Neural cell (in vitro differentiated cells): ENCODE data around the gene CBFA2T3. TPM values are rescaled to one million over a fixed set of nuclear protein-coding genes. Genes with fewer than 3 reads are reported as not detected.

Source experiments
- H2AFZ ChIP-seq: fragments of 200-600, 300-800 bp; sonication (generic), shearing (Covaris generic); 2 replicates; pipeline ENCODE4 v1.6.0; 2014; ENCODE audit warnings: low read depth, mild to moderate bottlenecking, antibody characterized with exemption, low read length, moderate library complexity
- H3F3A ChIP-seq: fragments of 200-600 bp; shearing (Covaris generic); 2 replicates; pipeline ENCODE4 v1.6.1; 2016; ENCODE audit warnings: mild to moderate bottlenecking, moderate library complexity, mixed read lengths, antibody characterized with exemption, low read length; ENCODE audit not compliant: insufficient read depth, poor library complexity, severe bottlenecking
- H3K27ac ChIP-seq: fragments of 200-600, 300-800 bp; sonication (generic), shearing (Covaris generic); 2 replicates; pipeline ENCODE4 v1.5.1; 2014; ENCODE audit warnings: mild to moderate bottlenecking, low read length, moderate library complexity
- H3K27me3 ChIP-seq: fragments of 300-800, 200-600 bp; sonication (generic), shearing (Covaris generic); 2 replicates; pipeline ENCODE4 v1.6.0; 2014; ENCODE audit warnings: mild to moderate bottlenecking, low read depth, low read length, moderate library complexity; ENCODE audit not compliant: insufficient read depth
- H3K36me3 ChIP-seq: fragments of 300-800, 200-600 bp; sonication (generic), shearing (Covaris generic); 2 replicates; pipeline ENCODE4 v1.5.1; 2014; ENCODE audit warnings: mild to moderate bottlenecking, antibody characterized with exemption, low read length, moderate library complexity; ENCODE audit not compliant: insufficient read depth
- H3K4me2 ChIP-seq: fragments of 300-800, 200-600 bp; sonication (generic), shearing (Covaris generic); 2 replicates; pipeline ENCODE4 v1.6.0; 2014; ENCODE audit warnings: mild to moderate bottlenecking, low read length
- H3K4me3 ChIP-seq: fragments of 300-800, 200-600 bp; sonication (generic), shearing (Covaris generic); 2 replicates; pipeline ENCODE4 v1.5.1; 2014; ENCODE audit warnings: mild to moderate bottlenecking, low read length, moderate library complexity
- H3K79me2 ChIP-seq: fragments of 200-600 bp; shearing (Covaris generic); replicated peaks from 2 replicates; pipeline ENCODE4 v1.6.0; 2014; ENCODE audit warnings: mild to moderate bottlenecking, low read length, moderate library complexity; ENCODE audit not compliant: insufficient read depth
- H3K9ac ChIP-seq: fragments of 300-800, 200-600 bp; sonication (generic), shearing (Covaris generic); 2 replicates; pipeline ENCODE4 v1.6.1; 2016; ENCODE audit warnings: mild to moderate bottlenecking, low read length, mixed read lengths
- H3K9me2 ChIP-seq: fragments of 200-600 bp; shearing (Covaris generic); 2 replicates; pipeline ENCODE4 v1.6.1; 2016; ENCODE audit warnings: mild to moderate bottlenecking, low read length, mixed read lengths; ENCODE audit not compliant: insufficient read depth
- H3K9me3 ChIP-seq: fragments of 200-600, 300-800 bp; sonication (generic), shearing (Covaris generic); 2 replicates; pipeline ENCODE4 v1.6.1; 2016; ENCODE audit warnings: mild to moderate bottlenecking, mixed run types, low read length, moderate library complexity, mixed read lengths
- H4K20me1 ChIP-seq: fragments of 200-600 bp; shearing (Covaris generic); 2 replicates; pipeline ENCODE4 v1.6.1; 2016; ENCODE audit warnings: mild to moderate bottlenecking, mixed run types; ENCODE audit not compliant: insufficient read depth
- CTCF ChIP-seq: fragments of 450-650 bp; IDR thresholded peaks from 2 replicates; pipeline ENCODE4 v1.5.1; 2014; ENCODE audit warnings: antibody characterized with exemption, mild to moderate bottlenecking, moderate library complexity; ENCODE audit not compliant: poor library complexity, severe bottlenecking
- EP300 ChIP-seq: fragments of 450-650 bp; conservative IDR thresholded peaks from 2 replicates; pipeline ENCODE4 v1.6.1; 2014; ENCODE audit warnings: antibody characterized with exemption, mild to moderate bottlenecking, moderate library complexity; ENCODE audit not compliant: poor library complexity, severe bottlenecking
- EZH2 ChIP-seq: fragments of 200-600, 300-800 bp; shearing (Covaris generic), sonication (generic); IDR thresholded peaks from 2 replicates; pipeline ENCODE4 v1.6.1; 2014; ENCODE audit warnings: antibody characterized with exemption, low read length, borderline replicate concordance, mild to moderate bottlenecking; ENCODE audit not compliant: insufficient read depth, poor library complexity, severe bottlenecking
- MXI1 ChIP-seq: fragments of 450-650 bp; conservative IDR thresholded peaks from 2 replicates; pipeline ENCODE4 v1.6.1; 2014; ENCODE audit warnings: antibody characterized with exemption, mild to moderate bottlenecking; ENCODE audit not compliant: poor library complexity, severe bottlenecking
- POLR2AphosphoS5 ChIP-seq: IDR thresholded peaks from 2 replicates; pipeline ENCODE4 v1.6.1; 2012
- RAD21 ChIP-seq: fragments of 450-650 bp; conservative IDR thresholded peaks from 2 replicates; pipeline ENCODE4 v1.6.1; 2014; ENCODE audit warnings: antibody characterized with exemption, mild to moderate bottlenecking, moderate library complexity
- REST ChIP-seq: IDR thresholded peaks from 2 replicates; pipeline ENCODE4 v1.6.1; 2012; ENCODE audit warnings: borderline replicate concordance
- SMC3 ChIP-seq: fragments of 450-650 bp; conservative IDR thresholded peaks from 2 replicates; pipeline ENCODE4 v1.6.1; 2014; ENCODE audit warnings: antibody characterized with exemption, mild to moderate bottlenecking, moderate library complexity; ENCODE audit not compliant: poor library complexity
- TAF1 ChIP-seq: IDR thresholded peaks from 2 replicates; pipeline ENCODE4 v1.6.1; 2012; ENCODE audit warnings: low read depth
- polyA plus RNA-seq: library from polyadenylated mRNA; depleted of rRNA; stranded (reverse); fragments of >200 nt; gene quantifications from 2 replicates; pipeline ENCODE4 v1.2.3, GENCODE V29; 2014

Gene CBFA2T3
- polyA plus RNA-seq, 1 donor from 2014 or later: 2.1 TPM

- Histone ChIP-seq H3K4me3 (no peak overlapping the region), H3K9me3 (no peaks in the 10 kb centered on the region), H3K36me3 (no peaks in the 10 kb centered on the region), H2AFZ (no peak overlapping the region), H3F3A (no peaks in the 10 kb centered on the region), H3K27ac (no peak overlapping the region), H4K20me1 (no peaks in the 10 kb centered on the region), H3K9ac (no peak overlapping the region), H3K27me3 (no peaks in the 10 kb centered on the region), H3K9me2 (no peaks in the 10 kb centered on the region), H3K4me2 (no peak overlapping the region), H3K79me2 (no peaks in the 10 kb centered on the region)
- TF ChIP-seq POLR2AphosphoS5 (no peak), MXI1 (no peak), RAD21 (no peak), SMC3 (no peak), TAF1 (no peak), REST (no peak), EP300 (no peak), CTCF (no peak), EZH2 (no peak)
Observed at GRCh38 chr16:88930716-88931115, 46.3 kb downstream of the CBFA2T3 start.

GRCh38 chr16:88929091-88929445, 47.9 kb downstream of the CBFA2T3 start:
- TF ChIP-seq EZH2 (no peak), EP300 (no peak), POLR2AphosphoS5 (no peak), TAF1 (no peak), RAD21 (no peak), REST (no peak), CTCF (no peak), MXI1 (no peak), SMC3 (no peak)
- Histone ChIP-seq H4K20me1 (no peaks in the 10 kb centered on the region), H3K79me2 (no peaks in the 10 kb centered on the region), H3K27ac (no peak overlapping the region), H3K36me3 (no peaks in the 10 kb centered on the region), H2AFZ (no peak overlapping the region), H3K4me2 (no peak overlapping the region), H3K9me3 (no peaks in the 10 kb centered on the region), H3K4me3 (no peak overlapping the region), H3K27me3 (no peaks in the 10 kb centered on the region), H3K9ac (no peak overlapping the region), H3K9me2 (no peaks in the 10 kb centered on the region), H3F3A (no peaks in the 10 kb centered on the region)
